Tibial nerve (tissue), 4 donors: ENCODE data around the gene PPCDC. TPM values are rescaled to one million over a fixed set of nuclear protein-coding genes. Genes with fewer than 3 reads are reported as not detected.
A peak's percentile ranks its signal among the peaks of the same experiment; 100 is the strongest.

Source experiments
- DNase-seq, 2 donors: peaks; one replicate each; pipeline ENCODE4 v3.0.0-alpha.2; 2019; ENCODE audit warnings: low spot score in 2 of 2
- H3K27ac ChIP-seq, 4 donors: fragments of 200-600 bp; sonication (generic) in 3 of 4; one replicate each; pipeline ENCODE4 v1.5.1; 2017 to 2019; ENCODE audit warnings: mild to moderate bottlenecking in 1 of 4
- H3K27me3 ChIP-seq, 2 donors: fragments of 200-600 bp; sonication (generic) in 1 of 2; one replicate each; pipeline versions ENCODE4 v1.5.1 to v1.6.0; 2017 to 2019
- H3K36me3 ChIP-seq, 3 donors: fragments of 200-600 bp; sonication (generic); one replicate each; pipeline ENCODE4 v1.5.1; 2018 to 2019
- H3K4me1 ChIP-seq, 4 donors: fragments of 200-600 bp; sonication (generic) in 3 of 4; one replicate each; pipeline ENCODE4 v1.5.1; 2017 to 2019
- H3K4me3 ChIP-seq, 4 donors: fragments of 200-600 bp; sonication (generic) in 3 of 4; one replicate each; pipeline ENCODE4 v1.5.1; 2017 to 2019; ENCODE audit warnings: mild to moderate bottlenecking in 1 of 4, moderate library complexity in 1 of 4
- H3K9me3 ChIP-seq, 4 donors: fragments of 200-600 bp; sonication (generic) in 3 of 4; one replicate each; pipeline ENCODE4 v1.5.1; 2017 to 2019
- EP300 ChIP-seq, 2 donors: sonication (generic); formaldehyde crosslinking; IDR thresholded peaks; one replicate each; pipeline ENCODE4 v1.6.1; 2017; ENCODE audit warnings: antibody characterized with exemption in 2 of 2, mild to moderate bottlenecking in 1 of 2
- POLR2A ChIP-seq, 2 donors: fragments of 450-650 bp; IDR thresholded peaks; one replicate each; pipeline ENCODE4 v1.6.1; 2017; ENCODE audit warnings: antibody characterized with exemption in 2 of 2, mild to moderate bottlenecking in 2 of 2, moderate library complexity in 2 of 2
- WGBS, 2 donors: methylation state at CpG; one replicate each; pipeline ENCODE4 v1.1.5; 2018; 5-methylcytosine and 5-hydroxymethylcytosine counted together
- total RNA-seq, 4 donors: library from RNA; depleted of rRNA; stranded (reverse); fragments of >200 nt; gene quantifications; one replicate each; pipeline ENCODE4 v1.1.0, GENCODE V29; 2016
- TF ChIP-seq, protein P1 (sequence below), 5 experiments: fragments of 200-600 bp in 3 of 5; fragments of 450-650 bp in 2 of 5; sonication (generic) in 3 of 5; IDR thresholded peaks; one replicate each; pipeline ENCODE4 v1.5.1; 2016 to 2019; ENCODE audit warnings: antibody characterized with exemption in 5 of 5, mild to moderate bottlenecking in 3 of 5, moderate library complexity in 2 of 5

PPCDC gene
- total RNA-seq, 4 donors from 2014 or later, result 19.8 to 42.5 (median 36.4) TPM

DNA sequence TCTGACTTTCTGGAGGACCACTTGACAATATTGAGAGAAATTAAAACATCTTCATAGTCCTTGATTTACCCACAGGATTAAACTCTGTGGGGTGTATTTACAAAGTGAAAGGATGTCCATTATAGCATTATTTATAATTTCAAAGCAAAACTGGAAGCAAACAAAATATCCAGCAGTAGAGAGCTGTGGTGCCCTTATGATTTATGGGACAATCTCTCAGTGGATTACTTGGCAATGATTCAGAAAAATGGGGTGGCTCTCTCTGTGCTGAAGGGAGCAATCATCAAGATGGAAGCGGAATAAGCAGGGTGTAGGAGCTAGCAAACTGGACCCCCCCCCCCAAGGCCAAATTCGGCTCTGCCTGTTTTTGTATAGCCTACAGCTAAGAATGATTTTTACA, 9.0 kb downstream of the PPCDC start:
- H3K36me3 ChIP-seq, result peaks cover 0 to 14% (median 0%) of the 10 kb centered on the region in 3 donors
- TF ChIP-seq POLR2A (IDR thresholded peaks at IDR 0.05), result no peak
- TF ChIP-seq EP300 (IDR thresholded peaks at IDR 0.05), result no peak
- TF ChIP-seq, protein P1, sequence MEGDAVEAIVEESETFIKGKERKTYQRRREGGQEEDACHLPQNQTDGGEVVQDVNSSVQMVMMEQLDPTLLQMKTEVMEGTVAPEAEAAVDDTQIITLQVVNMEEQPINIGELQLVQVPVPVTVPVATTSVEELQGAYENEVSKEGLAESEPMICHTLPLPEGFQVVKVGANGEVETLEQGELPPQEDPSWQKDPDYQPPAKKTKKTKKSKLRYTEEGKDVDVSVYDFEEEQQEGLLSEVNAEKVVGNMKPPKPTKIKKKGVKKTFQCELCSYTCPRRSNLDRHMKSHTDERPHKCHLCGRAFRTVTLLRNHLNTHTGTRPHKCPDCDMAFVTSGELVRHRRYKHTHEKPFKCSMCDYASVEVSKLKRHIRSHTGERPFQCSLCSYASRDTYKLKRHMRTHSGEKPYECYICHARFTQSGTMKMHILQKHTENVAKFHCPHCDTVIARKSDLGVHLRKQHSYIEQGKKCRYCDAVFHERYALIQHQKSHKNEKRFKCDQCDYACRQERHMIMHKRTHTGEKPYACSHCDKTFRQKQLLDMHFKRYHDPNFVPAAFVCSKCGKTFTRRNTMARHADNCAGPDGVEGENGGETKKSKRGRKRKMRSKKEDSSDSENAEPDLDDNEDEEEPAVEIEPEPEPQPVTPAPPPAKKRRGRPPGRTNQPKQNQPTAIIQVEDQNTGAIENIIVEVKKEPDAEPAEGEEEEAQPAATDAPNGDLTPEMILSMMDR (IDR thresholded peaks at IDR 0.05), result no peak
- DNase-seq, result no peak
- H3K4me1 ChIP-seq, result peaks cover 0 to 55% (median 24%) of the 10 kb centered on the region in 4 donors
- no peaks in the 10 kb centered on the region for H3K27me3 ChIP-seq
- peak overlapping the region in 2 of 4 donors; percentile 35 to 80 for H3K27ac ChIP-seq
- 81 to 91% methylated on average over 2 of the region's 2 CpGs for WGBS, 2 donors
- no peak overlapping the region for H3K4me3 ChIP-seq
- H3K9me3 ChIP-seq, result no peaks in the 10 kb centered on the region

DNA sequence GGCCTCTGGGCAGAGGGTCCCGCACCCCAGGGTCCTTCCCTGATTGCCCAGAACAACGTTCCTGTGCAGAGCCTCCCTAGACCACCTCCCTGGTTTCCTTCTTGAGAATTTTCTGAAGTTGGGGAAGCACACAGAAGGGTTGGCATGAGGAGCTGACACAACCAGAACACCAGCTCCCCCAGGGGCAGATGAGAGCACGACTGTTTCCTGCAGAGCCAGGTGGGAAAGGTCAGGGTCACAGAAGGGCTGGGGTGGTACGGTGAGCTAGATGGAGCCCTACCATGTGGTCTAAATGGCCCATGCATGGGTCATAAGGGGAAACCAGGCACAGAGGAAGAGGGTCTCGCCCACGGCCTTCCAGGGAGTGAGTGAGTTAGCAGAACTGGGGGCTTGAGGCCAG, 10.4 kb downstream of the PPCDC start:
- no peak for DNase-seq
- peaks cover 0 to 59% (median 23%) of the 10 kb centered on the region in 4 donors for H3K4me1 ChIP-seq
- peaks cover 0 to 14% (median 0%) of the 10 kb centered on the region in 3 donors for H3K36me3 ChIP-seq
- no peak overlapping the region for H3K4me3 ChIP-seq
- no peaks in the 10 kb centered on the region for H3K9me3 ChIP-seq
- H3K27ac ChIP-seq, result no peak overlapping the region
- 80% methylated on average over 6 of the region's 6 CpGs for WGBS, 2 donors
- no peaks in the 10 kb centered on the region for H3K27me3 ChIP-seq
- TF ChIP-seq, protein P1 (IDR thresholded peaks at IDR 0.05), result no peak
- TF ChIP-seq EP300 (IDR thresholded peaks at IDR 0.05), result no peak
- no peak for TF ChIP-seq POLR2A (IDR thresholded peaks at IDR 0.05)

GRCh38 chr15:75034615-75035014, 11.2 kb downstream of the PPCDC start:
- no peak for DNase-seq
- WGBS, 2 donors, result 90 to 95% methylated on average over 8 of the region's 8 CpGs
- no peaks in the 10 kb centered on the region for H3K9me3 ChIP-seq
- no peaks in the 10 kb centered on the region for H3K27me3 ChIP-seq
- TF ChIP-seq POLR2A (IDR thresholded peaks at IDR 0.05), result no peak
- no peak for TF ChIP-seq EP300 (IDR thresholded peaks at IDR 0.05)
- TF ChIP-seq, protein P1 (IDR thresholded peaks at IDR 0.05), result no peak
- H3K4me1 ChIP-seq, result peaks cover 0 to 56% (median 19%) of the 10 kb centered on the region in 4 donors
- no peak overlapping the region for H3K4me3 ChIP-seq
- no peak overlapping the region for H3K27ac ChIP-seq
- peaks cover 0 to 14% (median 0%) of the 10 kb centered on the region in 3 donors for H3K36me3 ChIP-seq

GRCh38 chr15:75036212-75036616, 12.8 kb downstream of the PPCDC start:
- DNase-seq, result no peak
- Histone ChIP-seq H3K36me3 (peaks cover 0 to 14% (median 0%) of the 10 kb centered on the region in 3 donors), H3K4me1 (peaks cover 0 to 40% (median 7%) of the 10 kb centered on the region in 4 donors), H3K27ac (no peak overlapping the region), H3K27me3 (no peaks in the 10 kb centered on the region), H3K9me3 (no peaks in the 10 kb centered on the region), H3K4me3 (no peak overlapping the region)
- TF ChIP-seq, protein P1 (IDR thresholded peaks at IDR 0.05), result no peak
- TF ChIP-seq POLR2A (IDR thresholded peaks at IDR 0.05), result no peak
- TF ChIP-seq EP300 (IDR thresholded peaks at IDR 0.05), result no peak
- WGBS, 2 donors, result 65% methylated on average over 2 of the region's 2 CpGs

GRCh38 chr15:75037685-75038084, 14.3 kb downstream of the PPCDC start:
- WGBS, 2 donors, result 78 to 80% methylated on average over 6 of the region's 6 CpGs
- Histone ChIP-seq H3K4me3 (no peak overlapping the region), H3K9me3 (no peaks in the 10 kb centered on the region), H3K27ac (peak overlapping the region in 2 of 4 donors; percentile 22 to 32), H3K27me3 (no peaks in the 10 kb centered on the region), H3K4me1 (peaks cover under 1 to 41% (median 11%) of the 10 kb centered on the region in 4 donors), H3K36me3 (peaks cover 0 to 14% (median 0%) of the 10 kb centered on the region in 3 donors)
- TF ChIP-seq, protein P1 (IDR thresholded peaks at IDR 0.05), result no peak
- no peak for TF ChIP-seq EP300 (IDR thresholded peaks at IDR 0.05)
- no peak for TF ChIP-seq POLR2A (IDR thresholded peaks at IDR 0.05)
- no peak for DNase-seq
